ENCODE measurements around the gene CHFR.
"Not testable (repeated sequence)": the region's sequence is repeated elsewhere in the genome, so short reads cannot be mapped to it uniquely, and the experiment has no call there.

DNA sequence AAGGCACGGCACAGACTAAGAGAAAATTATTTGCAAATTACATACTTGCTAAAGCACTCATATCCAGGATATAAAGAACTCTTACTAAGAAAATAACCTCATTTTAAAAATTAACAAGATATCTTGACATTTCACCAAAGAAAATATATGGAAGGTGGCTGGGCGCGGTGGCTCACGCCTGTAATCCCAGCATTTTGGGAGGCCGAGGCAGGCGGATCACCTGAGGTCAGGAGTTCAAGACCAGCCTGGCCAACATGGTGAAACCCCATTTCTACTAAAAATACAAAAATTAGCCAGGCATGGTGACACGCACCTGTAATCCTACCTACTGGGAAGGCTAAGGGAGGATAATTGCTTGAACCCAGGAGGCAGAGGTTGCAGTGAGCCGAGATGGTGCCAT is 49.5 kb upstream of the CHFR start:
- not testable (repeated sequence) for TF ChIP-seq CTCF, POLR2A (IDR thresholded peaks at IDR 0.05)

Measured in uterus (tissue), 2 donors.